HL-60 (cell line): ENCODE results near the gene CYB5R2.

Source experiments
- GABPA ChIP-seq: IDR thresholded peaks from 2 replicates; pipeline ENCODE4 v1.6.1; 2012; ENCODE audit warnings: low read depth
- POLR2AphosphoS5 ChIP-seq: IDR thresholded peaks from 2 replicates; pipeline ENCODE4 v1.6.1; 2012; ENCODE audit warnings: low read depth
- SPI1 ChIP-seq: IDR thresholded peaks from 2 replicates; pipeline ENCODE4 v1.6.1; 2012; ENCODE audit warnings: low read depth, mild to moderate bottlenecking, borderline replicate concordance
- TF ChIP-seq, protein P1 (sequence below): IDR thresholded peaks from one replicate; pipeline ENCODE4 v1.5.1; 2011; ENCODE audit warnings: low read length, control low read depth, inconsistent platforms; ENCODE audit not compliant: insufficient read depth
- TF ChIP-seq, protein P2 (sequence below): IDR thresholded peaks from 2 replicates; pipeline ENCODE4 v1.6.1; 2012; ENCODE audit warnings: low read depth; ENCODE audit not compliant: insufficient replicate concordance

DNA sequence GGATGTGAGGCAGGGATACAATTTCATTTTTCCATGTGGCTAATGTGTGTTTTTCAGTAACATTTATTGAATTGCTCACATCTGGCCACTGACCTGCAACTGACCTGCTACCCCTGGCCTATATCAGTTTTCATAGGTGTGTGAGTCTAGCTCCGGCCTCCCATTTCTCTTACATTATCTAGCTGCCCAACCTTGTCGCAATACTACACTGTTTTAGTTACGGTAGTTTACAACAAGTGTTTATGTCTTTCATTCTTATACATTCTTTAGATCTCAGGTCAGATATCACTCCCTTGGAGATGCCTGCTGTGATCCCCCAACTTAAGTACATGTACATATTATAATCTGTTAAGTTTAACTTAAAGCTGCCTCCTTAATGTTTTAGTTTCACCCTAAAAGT, 2.3 kb upstream of the CYB5R2 start:
- TF ChIP-seq, protein P1, sequence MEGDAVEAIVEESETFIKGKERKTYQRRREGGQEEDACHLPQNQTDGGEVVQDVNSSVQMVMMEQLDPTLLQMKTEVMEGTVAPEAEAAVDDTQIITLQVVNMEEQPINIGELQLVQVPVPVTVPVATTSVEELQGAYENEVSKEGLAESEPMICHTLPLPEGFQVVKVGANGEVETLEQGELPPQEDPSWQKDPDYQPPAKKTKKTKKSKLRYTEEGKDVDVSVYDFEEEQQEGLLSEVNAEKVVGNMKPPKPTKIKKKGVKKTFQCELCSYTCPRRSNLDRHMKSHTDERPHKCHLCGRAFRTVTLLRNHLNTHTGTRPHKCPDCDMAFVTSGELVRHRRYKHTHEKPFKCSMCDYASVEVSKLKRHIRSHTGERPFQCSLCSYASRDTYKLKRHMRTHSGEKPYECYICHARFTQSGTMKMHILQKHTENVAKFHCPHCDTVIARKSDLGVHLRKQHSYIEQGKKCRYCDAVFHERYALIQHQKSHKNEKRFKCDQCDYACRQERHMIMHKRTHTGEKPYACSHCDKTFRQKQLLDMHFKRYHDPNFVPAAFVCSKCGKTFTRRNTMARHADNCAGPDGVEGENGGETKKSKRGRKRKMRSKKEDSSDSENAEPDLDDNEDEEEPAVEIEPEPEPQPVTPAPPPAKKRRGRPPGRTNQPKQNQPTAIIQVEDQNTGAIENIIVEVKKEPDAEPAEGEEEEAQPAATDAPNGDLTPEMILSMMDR, result no peak
- TF ChIP-seq, protein P2, sequence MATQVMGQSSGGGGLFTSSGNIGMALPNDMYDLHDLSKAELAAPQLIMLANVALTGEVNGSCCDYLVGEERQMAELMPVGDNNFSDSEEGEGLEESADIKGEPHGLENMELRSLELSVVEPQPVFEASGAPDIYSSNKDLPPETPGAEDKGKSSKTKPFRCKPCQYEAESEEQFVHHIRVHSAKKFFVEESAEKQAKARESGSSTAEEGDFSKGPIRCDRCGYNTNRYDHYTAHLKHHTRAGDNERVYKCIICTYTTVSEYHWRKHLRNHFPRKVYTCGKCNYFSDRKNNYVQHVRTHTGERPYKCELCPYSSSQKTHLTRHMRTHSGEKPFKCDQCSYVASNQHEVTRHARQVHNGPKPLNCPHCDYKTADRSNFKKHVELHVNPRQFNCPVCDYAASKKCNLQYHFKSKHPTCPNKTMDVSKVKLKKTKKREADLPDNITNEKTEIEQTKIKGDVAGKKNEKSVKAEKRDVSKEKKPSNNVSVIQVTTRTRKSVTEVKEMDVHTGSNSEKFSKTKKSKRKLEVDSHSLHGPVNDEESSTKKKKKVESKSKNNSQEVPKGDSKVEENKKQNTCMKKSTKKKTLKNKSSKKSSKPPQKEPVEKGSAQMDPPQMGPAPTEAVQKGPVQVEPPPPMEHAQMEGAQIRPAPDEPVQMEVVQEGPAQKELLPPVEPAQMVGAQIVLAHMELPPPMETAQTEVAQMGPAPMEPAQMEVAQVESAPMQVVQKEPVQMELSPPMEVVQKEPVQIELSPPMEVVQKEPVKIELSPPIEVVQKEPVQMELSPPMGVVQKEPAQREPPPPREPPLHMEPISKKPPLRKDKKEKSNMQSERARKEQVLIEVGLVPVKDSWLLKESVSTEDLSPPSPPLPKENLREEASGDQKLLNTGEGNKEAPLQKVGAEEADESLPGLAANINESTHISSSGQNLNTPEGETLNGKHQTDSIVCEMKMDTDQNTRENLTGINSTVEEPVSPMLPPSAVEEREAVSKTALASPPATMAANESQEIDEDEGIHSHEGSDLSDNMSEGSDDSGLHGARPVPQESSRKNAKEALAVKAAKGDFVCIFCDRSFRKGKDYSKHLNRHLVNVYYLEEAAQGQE, result no peak
- no peak for TF ChIP-seq GABPA
- no peak for TF ChIP-seq POLR2AphosphoS5
- TF ChIP-seq SPI1, result no peak
